K562 (cell line): Measurements from ENCODE around the gene ADCY4. TPM values are rescaled to one million over a fixed set of nuclear protein-coding genes. Genes with fewer than 3 reads are reported as not detected.

Experiments
- ATAC-seq: fragments of 200-7000 bp; cut with Tn5 transposase; 3 replicates; pipeline ENCODE4 v1.9.1; 2020; ENCODE audit warnings: moderate library complexity
- BruUV-seq: library from RNA; stranded (reverse); fragments of 400-500 nt; replicated peaks from 2 replicates; lab custom pipeline; 2021; lab: Mats Ljungman, UMichigan
- CTCF ChIA-PET: fragments of 300-600 bp; formaldehyde crosslinking; extraction: SDS; loops from one replicate; lab custom pipeline; 2021; ENCODE audit warnings: low intra/inter-chr PET ratio; lab: Yijun Ruan, JAX
- POLR2A ChIA-PET: fragments of 300-600, 350-650 bp; sonication (Branson Sonifier 250); formaldehyde crosslinking; extraction: SDS; loops from one replicate; lab custom pipeline; 2021; ENCODE audit warnings: antibody characterized with exemption, inconsistent platforms; lab: Yijun Ruan, JAX
- DNase-seq, 4 experiments: peaks; one replicate each; pipeline versions ENCODE4 v3.0.0 to v3.0.0-alpha.2; 2011 to 2018; ENCODE audit warnings: low spot score in 3 of 4, mixed read lengths in 3 of 4; ENCODE audit errors: extremely low read depth in 1 of 4
- FAIRE-seq: peaks from 2 replicates; lab custom pipeline; 2011; peaks lifted over from hg19 to GRCh38; lab: Jason Lieb, UNC
- H2AFZ ChIP-seq: 2 replicates; pipeline ENCODE4 v1.6.0; 2011; ENCODE audit warnings: low read depth, low read length, control low read depth, inconsistent platforms
- H3K27ac ChIP-seq: fragments of 200-600 bp; 3 replicates; pipeline ENCODE4 v1.8.0; 2011; ENCODE audit warnings: low read depth, mild to moderate bottlenecking, control low read depth, inconsistent platforms, low read length, moderate library complexity, mixed read lengths; ENCODE audit errors: extremely low read depth
- H3K27me3 ChIP-seq, 2 experiments: fragments of 300-600 bp in 1 of 2; 2 replicates in 1 of 2; 3 replicates in 1 of 2; pipeline versions ENCODE4 v1.6.0 to v1.8.0; 2011; ENCODE audit warnings: inconsistent platforms in 2 of 2, low read length in 2 of 2, mild to moderate bottlenecking in 1 of 2, mixed read lengths in 1 of 2, moderate library complexity in 1 of 2; ENCODE audit not compliant: control insufficient read depth in 2 of 2, insufficient read depth in 2 of 2
- H3K36me3 ChIP-seq: fragments of 300-600 bp; 3 replicates; pipeline ENCODE4 v1.8.0; 2011; ENCODE audit warnings: mild to moderate bottlenecking, low read length, inconsistent platforms; ENCODE audit not compliant: control insufficient read depth, insufficient read depth
- H3K4me1 ChIP-seq, 2 experiments: fragments of 200-600 bp in 1 of 2; replicated peaks in 1 of 2; 2 replicates in 1 of 2; 3 replicates in 1 of 2; pipeline versions ENCODE4 v1.5.1 to v1.8.0; 2011; ENCODE audit warnings: inconsistent platforms in 2 of 2, low read length in 2 of 2, mild to moderate bottlenecking in 1 of 2, mixed read lengths in 1 of 2, moderate library complexity in 1 of 2; ENCODE audit not compliant: control insufficient read depth in 2 of 2, insufficient read depth in 2 of 2
- H3K4me2 ChIP-seq: 2 replicates; pipeline ENCODE4 v1.6.1; 2011; ENCODE audit warnings: low read length, control low read depth, inconsistent platforms, mixed read lengths; ENCODE audit not compliant: insufficient read depth
- H3K4me3 ChIP-seq: fragments of 200-600 bp; sonication (generic), shearing (Covaris generic); 2 replicates; pipeline ENCODE4 v1.5.1; 2016; ENCODE audit warnings: control low read depth, inconsistent platforms
- H3K79me2 ChIP-seq: fragments of 200-600 bp; 3 replicates; pipeline ENCODE4 v1.8.0; 2011; ENCODE audit warnings: low read length, inconsistent platforms; ENCODE audit not compliant: control insufficient read depth, insufficient read depth
- H3K9ac ChIP-seq, 2 experiments: 2 replicates each; pipeline versions ENCODE4 v1.6.0 to v1.6.1; 2011; ENCODE audit warnings: low read depth in 2 of 2, low read length in 2 of 2, control low read depth in 1 of 2, inconsistent platforms in 1 of 2, mild to moderate bottlenecking in 1 of 2, mixed read lengths in 1 of 2; ENCODE audit not compliant: insufficient read depth in 1 of 2
- H3K9me1 ChIP-seq: one replicate; pipeline ENCODE4 v1.6.0; 2011; ENCODE audit warnings: inconsistent platforms, mild to moderate bottlenecking, low read length, moderate library complexity; ENCODE audit not compliant: control insufficient read depth, insufficient read depth
- H3K9me3 ChIP-seq: replicated peaks from 2 replicates; pipeline ENCODE4 v1.5.1; 2011; ENCODE audit warnings: low read depth, low read length, inconsistent platforms; ENCODE audit not compliant: control insufficient read depth, insufficient read depth
- H4K20me1 ChIP-seq: replicated peaks from 2 replicates; pipeline ENCODE4 v1.6.1; 2011; ENCODE audit warnings: low read length, inconsistent platforms, mixed read lengths; ENCODE audit not compliant: control insufficient read depth, insufficient read depth
- CREB3L1 ChIP-seq: fragments of 450-650 bp; IDR thresholded peaks from 2 replicates; pipeline ENCODE4 v1.6.1; 2014; ENCODE audit warnings: low read depth, mild to moderate bottlenecking, moderate library complexity, borderline replicate concordance
- FOXM1 ChIP-seq, 2 experiments: fragments of 450-650 bp in 1 of 2; sonication (generic) in 1 of 2; formaldehyde crosslinking in 1 of 2; IDR thresholded peaks; 2 replicates each; pipeline versions ENCODE4 v1.6.1 to v1.9.0; 2017 to 2022; ENCODE audit warnings: low read depth in 2 of 2, mild to moderate bottlenecking in 2 of 2, missing genetic modification reagents in 1 of 2, moderate library complexity in 1 of 2
- KAT7 ChIP-seq: sonication (generic); formaldehyde crosslinking; IDR thresholded peaks from 2 replicates; pipeline ENCODE4 v1.8.0; 2022; ENCODE audit warnings: missing genetic modification reagents, mild to moderate bottlenecking, borderline replicate concordance
- MEIS2 ChIP-seq: fragments of 450-650 bp; IDR thresholded peaks from 2 replicates; pipeline ENCODE4 v1.6.1; 2014; ENCODE audit warnings: mild to moderate bottlenecking; ENCODE audit not compliant: partially characterized antibody
- NFYB ChIP-seq: IDR thresholded peaks from 2 replicates; pipeline ENCODE4 v1.6.1; 2011; ENCODE audit warnings: mild to moderate bottlenecking, moderate library complexity; ENCODE audit not compliant: insufficient read length; ENCODE audit errors: extremely low read depth
- PCBP2 ChIP-seq: fragments of 200-400 bp; formaldehyde crosslinking; IDR thresholded peaks from 2 replicates; pipeline ENCODE4 v1.6.1; 2018; ENCODE audit warnings: low read length, low read depth, mild to moderate bottlenecking, moderate library complexity; ENCODE audit not compliant: poor library complexity, severe bottlenecking
- PHB2 ChIP-seq: fragments of 450-650 bp; IDR thresholded peaks from 2 replicates; pipeline ENCODE4 v1.6.1; 2017; ENCODE audit warnings: low read depth
- PTBP1 ChIP-seq: fragments of 200-400 bp; formaldehyde crosslinking; IDR thresholded peaks from 2 replicates; pipeline ENCODE4 v1.6.1; 2017; ENCODE audit warnings: low read depth, low read length
- PTTG1 ChIP-seq: fragments of 450-650 bp; IDR thresholded peaks from 2 replicates; pipeline ENCODE4 v1.6.1; 2016; ENCODE audit warnings: low read depth, mild to moderate bottlenecking, missing genetic modification characterization, missing compliant biosample characterization
- SAFB ChIP-seq: fragments of 200-400 bp; formaldehyde crosslinking; IDR thresholded peaks from 2 replicates; pipeline ENCODE4 v1.6.1; 2017; ENCODE audit warnings: low read depth, low read length, borderline replicate concordance
- SFPQ ChIP-seq: fragments of 200-400 bp; formaldehyde crosslinking; IDR thresholded peaks from 2 replicates; pipeline ENCODE4 v1.6.1; 2017; ENCODE audit warnings: mild to moderate bottlenecking, low read depth, low read length, moderate library complexity
- TOE1 ChIP-seq, 2 experiments: fragments of 450-650 bp in 1 of 2; sonication (generic) in 1 of 2; formaldehyde crosslinking in 1 of 2; IDR thresholded peaks; 2 replicates each; pipeline versions ENCODE4 v1.7.1 to v1.8.0; 2016 to 2022; ENCODE audit warnings: borderline replicate concordance in 2 of 2, mild to moderate bottlenecking in 2 of 2, antibody characterized with exemption in 1 of 2, inconsistent platforms in 1 of 2, low read depth in 1 of 2, missing genetic modification reagents in 1 of 2, moderate library complexity in 1 of 2
- USF1 ChIP-seq: sonication (generic); formaldehyde crosslinking; IDR thresholded peaks from 2 replicates; pipeline ENCODE4 v1.9.0; 2022; ENCODE audit warnings: mild to moderate bottlenecking, missing genetic modification reagents
- WGBS: fragments of 100-300 bp; shearing (Covaris generic); methylation state at CpG from one replicate; pipeline ENCODE4 v1.1.6; 2016; ENCODE audit warnings: low coverage, mixed read lengths; ENCODE audit not compliant: insufficient coverage; ENCODE audit errors: missing lambda C conversion rate; 5-methylcytosine and 5-hydroxymethylcytosine counted together
- in situ Hi-C: fragments of 300-500 bp; cut with MboI; formaldehyde crosslinking; loops from 4 replicates; pipeline ENCODE4 v1.15.0; 2018; ENCODE audit warnings: inconsistent platforms, mixed read lengths
- intact Hi-C: fragments of 100-400 bp; cut with micrococcal nuclease; formaldehyde crosslinking; loops from 2 replicates; pipeline ENCODE4 v1.14.2; 2022
- polyA plus RNA-seq, 8 experiments: library from polyadenylated mRNA; depleted of rRNA in 4 of 8; stranded (reverse) in 5 of 8; unstranded in 3 of 8; fragments of >200 nt; fragmentation: Nextera tagmentation in 2 of 8; fragmentation: Illumina TruSeq in 1 of 8; extraction: Ambion mirVana in 2 of 8; extraction: Trizol in 1 of 8; gene quantifications; 2 replicates each; pipeline versions ENCODE4 v1.2.1 to v1.2.3, GENCODE V29; 2011 to 2014; ENCODE audit warnings: inconsistent platforms in 1 of 8, missing spikeins in 1 of 8
- total RNA-seq, 7 experiments: library from RNA; depleted of rRNA in 6 of 7; stranded (reverse); fragments of >200 nt in 6 of 7; fragmentation: Illumina TruSeq in 2 of 7; extraction: Trizol in 2 of 7; gene quantifications; 2 replicates each; pipeline versions ENCODE4 v1.2.1 to v1.2.3, GENCODE V29; 2011 to 2021; ENCODE audit warnings: low replicate concordance in 1 of 7

ADCY4 gene
- total and polyA plus RNA-seq, 9 of the 15 experiments (the other 6 are each of a cell fraction or from before 2014, with no cell fraction given): 0.04 to 0.31 (median 0.15) TPM; not detected in 2

GRCh38 chr14:24286996-24287395 lies 47.9 kb downstream of the ADCY4 start:
- ChIA-PET POLR2A (interaction anchor here (0.5 kb wide), 1 partner anchor 172 kb away, joined by 3 read pairs; the partner anchor contains the start of gene NRL), CTCF (no interaction called here)
- Histone ChIP-seq H2AFZ (no peak overlapping the region), H3K9ac (no peak overlapping the region), H3K27ac (no peak overlapping the region), H3K36me3 (peaks cover 19% of the 10 kb centered on the region; the same call in 1 of the 3 replicates), H3K27me3 (no peaks in the 10 kb centered on the region), H3K9me1 (no peaks in the 10 kb centered on the region), H3K79me2 (no peaks in the 10 kb centered on the region), H3K9me3 (no peaks in the 10 kb centered on the region), H3K4me2 (no peak overlapping the region), H3K4me1 (no peaks in the 10 kb centered on the region; a peak in 1 of 5 replicates), H4K20me1 (no peaks in the 10 kb centered on the region), H3K4me3 (no peak overlapping the region)
- in situ Hi-C loops: no loop called here
- BruUV-seq: no TSS peak
- 69% methylated on average over 3 of the region's 5 CpGs for WGBS
- ATAC-seq (no peak), FAIRE-seq (no peak), DNase-seq (no peak)
- intact Hi-C loops: no loop called here
- no peak for TF ChIP-seq FOXM1 (IDR thresholded peaks at IDR 0.05; ENCODE audit: low read depth)
- no peak for TF ChIP-seq FOXM1 (CRISPR knock-in tag; IDR thresholded peaks at IDR 0.05; ENCODE audit: low read depth)
- no peak for TF ChIP-seq PTBP1
- TF ChIP-seq PCBP2: no peak
- TF ChIP-seq CREB3L1: no peak
- no peak for TF ChIP-seq TOE1 (IDR thresholded peaks at IDR 0.05; ENCODE audit: borderline replicate concordance)
- no peak for TF ChIP-seq TOE1 (CRISPR knock-in tag; IDR thresholded peaks at IDR 0.05; ENCODE audit: borderline replicate concordance, low read depth)
- TF ChIP-seq PTTG1 (tag): no peak
- no peak for TF ChIP-seq MEIS2
- no peak for TF ChIP-seq KAT7
- TF ChIP-seq SAFB: no peak
- TF ChIP-seq NFYB: no peak
- TF ChIP-seq USF1 (CRISPR knock-in tag): no peak
- TF ChIP-seq PHB2: no peak
- no peak for TF ChIP-seq SFPQ
